Transverse colon (tissue), 4 donors: Measurements from ENCODE around the gene LAMTOR2.

Source experiments
- CTCF ChIP-seq, 5 experiments: fragments of 200-600 bp in 3 of 5; fragments of 450-650 bp in 2 of 5; sonication (generic) in 3 of 5; IDR thresholded peaks; 1 replicate in 2 of 5; 2 replicates in 3 of 5; pipeline ENCODE4 v1.5.1; 2016 to 2017; ENCODE audit warnings: antibody characterized with exemption in 5 of 5, inconsistent platforms in 3 of 5, mild to moderate bottlenecking in 2 of 5, moderate library complexity in 1 of 5
- EP300 ChIP-seq: sonication (generic); formaldehyde crosslinking; IDR thresholded peaks from one replicate; pipeline ENCODE4 v1.6.1; 2017; ENCODE audit warnings: antibody characterized with exemption, low read depth
- POLR2A ChIP-seq: fragments of 450-650 bp; IDR thresholded peaks from one replicate; pipeline ENCODE4 v1.6.1; 2016; ENCODE audit warnings: antibody characterized with exemption, mild to moderate bottlenecking, moderate library complexity
- POLR2AphosphoS5 ChIP-seq, 3 donors: sonication (generic); formaldehyde crosslinking; IDR thresholded peaks; one replicate each; pipeline ENCODE4 v1.6.1; 2016; ENCODE audit warnings: antibody characterized with exemption in 3 of 3

GRCh38 chr1:156065871-156066270 is 11.3 kb downstream of the LAMTOR2 start:
- no peak for TF ChIP-seq CTCF (IDR thresholded peaks at IDR 0.05)
- TF ChIP-seq EP300: no peak
- TF ChIP-seq POLR2AphosphoS5 (IDR thresholded peaks at IDR 0.05): no peak
- TF ChIP-seq POLR2A: no peak
